ENCODE measurements around the gene GUCY1B1. TPM values are rescaled to one million over a fixed set of nuclear protein-coding genes. Genes with fewer than 3 reads are reported as not detected.

Gene GUCY1B1
- total RNA-seq, 1 donor from 2014 or later = 1.5 TPM

DNA sequence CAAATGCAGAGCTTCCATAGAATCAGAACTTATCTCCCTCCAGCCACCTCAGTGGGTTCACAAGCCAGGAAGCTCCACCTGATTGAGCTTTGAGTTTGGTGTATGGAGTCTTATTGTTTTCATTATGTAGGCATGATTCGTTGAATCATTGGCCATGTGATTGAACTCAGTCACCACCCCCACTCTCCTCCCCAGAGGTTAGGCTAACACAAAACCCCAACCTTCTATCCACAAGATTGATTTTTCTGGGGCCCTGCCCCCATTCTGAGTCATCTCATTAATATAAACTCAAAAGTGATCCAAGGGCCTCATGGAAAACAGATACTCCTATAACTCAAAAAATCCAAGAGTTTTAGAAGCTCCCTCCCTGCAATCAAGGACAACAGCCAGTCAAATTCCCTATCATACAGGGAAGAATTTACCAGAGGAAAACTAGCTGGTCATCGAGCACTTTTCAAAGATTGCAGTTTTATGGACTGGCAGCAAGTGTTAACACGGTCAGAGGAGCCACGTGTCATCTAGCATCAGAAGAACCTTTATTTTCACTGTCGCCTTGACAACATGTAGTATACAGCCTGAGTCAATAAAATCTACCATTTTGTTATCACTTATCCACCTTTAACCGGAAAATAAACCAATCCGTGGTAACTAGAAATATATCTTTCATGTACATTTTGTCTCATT is 35.9 kb upstream of the GUCY1B1 start:
- no peaks in the 10 kb centered on the region for H3K27me3 Mint-ChIP-seq (ENCODE audit: low read depth, unreplicated experiment)
- H3K4me1 Mint-ChIP-seq (ENCODE audit: low read depth, unreplicated experiment) = peaks cover 3% of the 10 kb centered on the region
- H3K27ac ChIP-seq (ENCODE audit: low read depth, low read length) = no peak overlapping the region
- FAIRE-seq (no peak), DNase-seq (ENCODE audit: low read depth) (peak; percentile 43)
- no peak overlapping the region for H2AFZ ChIP-seq (ENCODE audit: low read depth, low read length)
- H3K9me3 ChIP-seq (ENCODE audit: insufficient read depth, low read depth, low read length) = no peaks in the 10 kb centered on the region
- H3K27me3 ChIP-seq (ENCODE audit: insufficient read depth, low read length) = no peaks in the 10 kb centered on the region
- H3K9me3 Mint-ChIP-seq (ENCODE audit: unreplicated experiment) = peaks cover 2% of the 10 kb centered on the region
- H3K4me3 Mint-ChIP-seq (ENCODE audit: unreplicated experiment) = no peak overlapping the region
- no peak overlapping the region for H3K4me2 ChIP-seq (ENCODE audit: low read length)
- no peak overlapping the region for H3K9ac ChIP-seq (ENCODE audit: low read length)
- no peaks in the 10 kb centered on the region for H3K79me2 ChIP-seq (ENCODE audit: insufficient read depth, low read length)
- H4K20me1 ChIP-seq (ENCODE audit: insufficient read depth, low read length) = no peaks in the 10 kb centered on the region
- H3K4me3 ChIP-seq (ENCODE audit: insufficient read depth, low read depth, low read length) = no peak overlapping the region
- no peaks in the 10 kb centered on the region for H3K4me1 ChIP-seq (ENCODE audit: insufficient read depth, low read length)
- H3K36me3 ChIP-seq (ENCODE audit: insufficient read depth, low read length) = no peaks in the 10 kb centered on the region
- H3K36me3 Mint-ChIP-seq (ENCODE audit: low read depth, unreplicated experiment) = no peaks in the 10 kb centered on the region
- H3K27ac Mint-ChIP-seq (ENCODE audit: unreplicated experiment) = no peak overlapping the region
- TF ChIP-seq EZH2 (IDR thresholded peaks at IDR 0.05; ENCODE audit: insufficient read depth, low read length) = no peak
- TF ChIP-seq, protein P1, sequence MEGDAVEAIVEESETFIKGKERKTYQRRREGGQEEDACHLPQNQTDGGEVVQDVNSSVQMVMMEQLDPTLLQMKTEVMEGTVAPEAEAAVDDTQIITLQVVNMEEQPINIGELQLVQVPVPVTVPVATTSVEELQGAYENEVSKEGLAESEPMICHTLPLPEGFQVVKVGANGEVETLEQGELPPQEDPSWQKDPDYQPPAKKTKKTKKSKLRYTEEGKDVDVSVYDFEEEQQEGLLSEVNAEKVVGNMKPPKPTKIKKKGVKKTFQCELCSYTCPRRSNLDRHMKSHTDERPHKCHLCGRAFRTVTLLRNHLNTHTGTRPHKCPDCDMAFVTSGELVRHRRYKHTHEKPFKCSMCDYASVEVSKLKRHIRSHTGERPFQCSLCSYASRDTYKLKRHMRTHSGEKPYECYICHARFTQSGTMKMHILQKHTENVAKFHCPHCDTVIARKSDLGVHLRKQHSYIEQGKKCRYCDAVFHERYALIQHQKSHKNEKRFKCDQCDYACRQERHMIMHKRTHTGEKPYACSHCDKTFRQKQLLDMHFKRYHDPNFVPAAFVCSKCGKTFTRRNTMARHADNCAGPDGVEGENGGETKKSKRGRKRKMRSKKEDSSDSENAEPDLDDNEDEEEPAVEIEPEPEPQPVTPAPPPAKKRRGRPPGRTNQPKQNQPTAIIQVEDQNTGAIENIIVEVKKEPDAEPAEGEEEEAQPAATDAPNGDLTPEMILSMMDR (IDR thresholded peaks at IDR 0.05; ENCODE audit: insufficient read depth, low read depth, low read length) = no peak

DNA sequence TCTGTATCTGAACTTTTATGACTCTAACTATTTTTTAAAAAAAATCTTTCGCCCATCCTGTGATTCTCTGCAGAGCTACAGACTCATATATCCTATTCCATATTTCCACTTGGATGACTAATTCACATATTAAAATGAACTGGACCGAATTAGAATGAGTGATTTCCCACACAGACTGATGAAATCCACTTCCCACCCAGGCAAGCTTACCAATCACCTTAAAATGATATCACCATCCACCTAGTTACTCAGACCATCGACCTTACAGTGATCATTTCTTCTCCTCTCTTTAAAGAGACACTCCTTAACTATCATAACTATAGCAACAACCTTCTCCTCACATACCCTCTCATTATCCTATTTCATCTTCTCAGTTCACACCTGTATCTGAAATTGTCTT is 34.1 kb upstream of the GUCY1B1 start:
- Histone ChIP-seq H3K4me1 (ENCODE audit: insufficient read depth, low read length) (no peaks in the 10 kb centered on the region), H3K27ac (ENCODE audit: low read depth, low read length) (no peak overlapping the region), H3K4me3 (ENCODE audit: insufficient read depth, low read depth, low read length) (no peak overlapping the region), H3K9me3 (ENCODE audit: insufficient read depth, low read depth, low read length) (no peaks in the 10 kb centered on the region), H3K79me2 (ENCODE audit: insufficient read depth, low read length) (no peaks in the 10 kb centered on the region), H3K9ac (ENCODE audit: low read length) (no peak overlapping the region), H3K36me3 (ENCODE audit: insufficient read depth, low read length) (no peaks in the 10 kb centered on the region), H3K4me2 (ENCODE audit: low read length) (no peak overlapping the region), H2AFZ (ENCODE audit: low read depth, low read length) (no peak overlapping the region), H3K27me3 (ENCODE audit: insufficient read depth, low read length) (no peaks in the 10 kb centered on the region), H4K20me1 (ENCODE audit: insufficient read depth, low read length) (no peaks in the 10 kb centered on the region)
- TF ChIP-seq, protein P1 (IDR thresholded peaks at IDR 0.05; ENCODE audit: insufficient read depth, low read depth, low read length) = no peak
- no peak for TF ChIP-seq EZH2 (IDR thresholded peaks at IDR 0.05; ENCODE audit: insufficient read depth, low read length)
- DNase-seq (ENCODE audit: low read depth) (no peak), FAIRE-seq (no peak)
- H3K27me3 Mint-ChIP-seq (ENCODE audit: low read depth, unreplicated experiment) = no peaks in the 10 kb centered on the region
- peaks cover 2% of the 10 kb centered on the region for H3K9me3 Mint-ChIP-seq (ENCODE audit: unreplicated experiment)
- no peaks in the 10 kb centered on the region for H3K36me3 Mint-ChIP-seq (ENCODE audit: low read depth, unreplicated experiment)
- H3K4me3 Mint-ChIP-seq (ENCODE audit: unreplicated experiment) = no peak overlapping the region
- no peak overlapping the region for H3K27ac Mint-ChIP-seq (ENCODE audit: unreplicated experiment)
- H3K4me1 Mint-ChIP-seq (ENCODE audit: low read depth, unreplicated experiment) = peaks cover 3% of the 10 kb centered on the region

DNA sequence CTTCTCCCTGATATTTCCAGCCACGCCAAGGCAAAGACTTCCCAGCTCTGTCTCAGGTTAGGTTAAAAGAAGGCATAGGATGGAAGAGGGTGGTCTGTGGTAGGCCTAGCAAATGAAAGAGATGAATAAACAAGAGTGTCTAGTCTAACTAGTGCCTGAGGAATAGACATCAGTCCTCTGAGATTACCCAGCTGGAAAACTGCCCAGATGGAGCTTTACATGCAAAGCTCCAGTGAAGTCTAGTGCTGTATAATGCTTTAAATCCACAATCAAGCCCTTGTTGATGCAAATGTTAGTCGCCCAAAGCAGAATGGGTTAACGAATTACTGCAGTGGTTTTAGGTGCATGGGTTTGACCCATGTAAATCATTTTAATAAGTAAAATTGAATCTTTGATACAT is 24.8 kb upstream of the GUCY1B1 start:
- no peak overlapping the region for H2AFZ ChIP-seq (ENCODE audit: low read depth, low read length)
- H3K9me3 ChIP-seq (ENCODE audit: insufficient read depth, low read depth, low read length) = no peaks in the 10 kb centered on the region
- H3K36me3 ChIP-seq (ENCODE audit: insufficient read depth, low read length) = no peaks in the 10 kb centered on the region
- DNase-seq (ENCODE audit: low read depth) (no peak), FAIRE-seq (no peak)
- H3K4me2 ChIP-seq (ENCODE audit: low read length) = no peak overlapping the region
- peaks cover 4% of the 10 kb centered on the region for H3K27me3 Mint-ChIP-seq (ENCODE audit: low read depth, unreplicated experiment)
- no peaks in the 10 kb centered on the region for H4K20me1 ChIP-seq (ENCODE audit: insufficient read depth, low read length)
- no peak overlapping the region for H3K27ac ChIP-seq (ENCODE audit: low read depth, low read length)
- no peak overlapping the region for H3K27ac Mint-ChIP-seq (ENCODE audit: unreplicated experiment)
- H3K4me3 ChIP-seq (ENCODE audit: insufficient read depth, low read depth, low read length) = no peak overlapping the region
- H3K27me3 ChIP-seq (ENCODE audit: insufficient read depth, low read length) = no peaks in the 10 kb centered on the region
- TF ChIP-seq, protein P1 (IDR thresholded peaks at IDR 0.05; ENCODE audit: insufficient read depth, low read depth, low read length) = no peak
- no peak for TF ChIP-seq EZH2 (IDR thresholded peaks at IDR 0.05; ENCODE audit: insufficient read depth, low read length)
- H3K4me3 Mint-ChIP-seq (ENCODE audit: unreplicated experiment) = no peak overlapping the region
- H3K4me1 Mint-ChIP-seq (ENCODE audit: low read depth, unreplicated experiment) = no peaks in the 10 kb centered on the region
- H3K9me3 Mint-ChIP-seq (ENCODE audit: unreplicated experiment) = no peaks in the 10 kb centered on the region
- H3K36me3 Mint-ChIP-seq (ENCODE audit: low read depth, unreplicated experiment) = no peaks in the 10 kb centered on the region
- no peaks in the 10 kb centered on the region for H3K79me2 ChIP-seq (ENCODE audit: insufficient read depth, low read length)
- H3K9ac ChIP-seq (ENCODE audit: low read length) = no peak overlapping the region
- no peaks in the 10 kb centered on the region for H3K4me1 ChIP-seq (ENCODE audit: insufficient read depth, low read length)

Data from astrocyte (in vitro differentiated cells and primary cell).